HepG2 (cell line): ENCODE data around the gene KLF16. TPM values are rescaled to one million over a fixed set of nuclear protein-coding genes. Genes with fewer than 3 reads are reported as not detected.

ENCODE experiments used
- ATF3 ChIP-seq: sonication (generic); formaldehyde crosslinking; IDR thresholded peaks from 2 replicates; pipeline ENCODE4 v1.4.0; 2020; ENCODE audit warnings: missing genetic modification reagents
- ATRX ChIP-seq: sonication (generic); formaldehyde crosslinking; IDR thresholded peaks from 2 replicates; pipeline ENCODE4 v1.4.0; 2020; ENCODE audit warnings: missing genetic modification reagents, borderline replicate concordance
- BATF2 ChIP-seq: sonication (generic); formaldehyde crosslinking; IDR thresholded peaks from 2 replicates; pipeline ENCODE4 v1.8.0; 2022; ENCODE audit warnings: mild to moderate bottlenecking, missing genetic modification reagents, moderate library complexity
- CBX2 ChIP-seq, 2 experiments: fragments of 200-600 bp in 1 of 2; sonication (generic); formaldehyde crosslinking in 1 of 2; IDR thresholded peaks; 2 replicates each; pipeline versions ENCODE4 v1.7.0 to v1.8.1; 2018 to 2022; ENCODE audit warnings: low read depth in 2 of 2, low read length in 1 of 2, mild to moderate bottlenecking in 1 of 2, missing genetic modification reagents in 1 of 2
- CC2D1A ChIP-seq: sonication (generic); formaldehyde crosslinking; IDR thresholded peaks from 2 replicates; pipeline ENCODE4 v1.8.1; 2023; ENCODE audit warnings: mild to moderate bottlenecking, missing genetic modification reagents
- CHCHD3 ChIP-seq: sonication (generic); formaldehyde crosslinking; IDR thresholded peaks from 2 replicates; pipeline ENCODE4 v1.8.0; 2022; ENCODE audit warnings: mild to moderate bottlenecking, missing genetic modification reagents, moderate library complexity
- HNF1A ChIP-seq, 2 experiments: sonication (generic) in 1 of 2; formaldehyde crosslinking in 1 of 2; IDR thresholded peaks; 2 replicates each; pipeline versions ENCODE4 v1.4.0 to v1.6.1; 2016 to 2020; ENCODE audit warnings: borderline replicate concordance in 1 of 2, low read depth in 1 of 2, mild to moderate bottlenecking in 1 of 2, missing genetic modification reagents in 1 of 2
- MEF2D ChIP-seq: sonication (generic); formaldehyde crosslinking; IDR thresholded peaks from 2 replicates; pipeline ENCODE4 v1.5.1; 2020; ENCODE audit warnings: mild to moderate bottlenecking, missing genetic modification reagents
- MXI1 ChIP-seq: IDR thresholded peaks from 3 replicates; pipeline ENCODE4 v1.6.1; 2012; ENCODE audit warnings: low read depth, low read length, inconsistent platforms, borderline replicate concordance
- PLRG1 ChIP-seq: fragments of 450-650 bp; conservative IDR thresholded peaks from 2 replicates; pipeline ENCODE4 v1.6.1; 2016
- SNAPC4 ChIP-seq: sonication (generic); formaldehyde crosslinking; IDR thresholded peaks from 2 replicates; pipeline ENCODE4 v1.4.0; 2020; ENCODE audit warnings: mild to moderate bottlenecking, missing genetic modification reagents
- TBX3 ChIP-seq: fragments of 450-650 bp; IDR thresholded peaks from 2 replicates; pipeline ENCODE4 v1.6.1; 2017; ENCODE audit warnings: antibody characterized with exemption, mild to moderate bottlenecking, inconsistent platforms, borderline replicate concordance
- TCF12 ChIP-seq, 2 experiments: fragments of 450-650 bp in 1 of 2; sonication (generic) in 1 of 2; formaldehyde crosslinking in 1 of 2; IDR thresholded peaks; 2 replicates each; pipeline versions ENCODE4 v1.6.1 to v1.8.0; 2017 to 2022; ENCODE audit warnings: antibody characterized with exemption in 1 of 2, mild to moderate bottlenecking in 1 of 2, missing genetic modification reagents in 1 of 2, moderate library complexity in 1 of 2
- ZNF263 ChIP-seq: sonication (generic); formaldehyde crosslinking; IDR thresholded peaks from 2 replicates; pipeline ENCODE4 v1.4.0; 2020; ENCODE audit warnings: missing genetic modification reagents
- ZNF549 ChIP-seq: sonication (generic); formaldehyde crosslinking; IDR thresholded peaks from 2 replicates; pipeline ENCODE4 v1.5.0; 2020; ENCODE audit warnings: missing genetic modification reagents
- ZNF614 ChIP-seq: IDR thresholded peaks from 2 replicates; pipeline ENCODE4 v1.6.1; 2018; ENCODE audit warnings: missing biosample characterization, missing genetic modification reagents, inconsistent platforms, borderline replicate concordance
- ZNF616 ChIP-seq: sonication (generic); formaldehyde crosslinking; IDR thresholded peaks from 2 replicates; pipeline ENCODE4 v1.5.0; 2020; ENCODE audit warnings: low read depth, mild to moderate bottlenecking, missing genetic modification reagents
- ZNF674 ChIP-seq: sonication (generic); formaldehyde crosslinking; IDR thresholded peaks from 2 replicates; pipeline ENCODE4 v1.5.0; 2020; ENCODE audit warnings: low read depth, mild to moderate bottlenecking, missing genetic modification reagents
- polyA plus RNA-seq, 8 experiments: library from polyadenylated mRNA; depleted of rRNA in 3 of 8; stranded (reverse) in 7 of 8; unstranded in 1 of 8; fragments of >200 nt; fragmentation: Illumina TruSeq in 4 of 8; extraction: Trizol in 4 of 8; gene quantifications; 2 replicates each; pipeline versions ENCODE4 v1.2.1 to v1.2.3, GENCODE V29; 2011 to 2016; ENCODE audit warnings: low read depth in 4 of 8, missing spikeins in 1 of 8, mixed read lengths in 1 of 8; ENCODE audit not compliant: insufficient read depth in 1 of 8
- total RNA-seq, 5 experiments: library from RNA; depleted of rRNA; stranded (reverse); fragments of >200 nt; fragmentation: Illumina TruSeq; extraction: Trizol; gene quantifications; 2 replicates each; pipeline ENCODE4 v1.2.3, GENCODE V29; 2016; ENCODE audit warnings: low read depth in 1 of 5

Gene KLF16
- total and polyA plus RNA-seq, 2 of the 13 experiments (the other 11 are each of a cell fraction or from before 2014, with no cell fraction given): 3.5 to 6.7 TPM

GRCh38 chr19:1905110-1905862 lies 41.9 kb upstream of the KLF16 start, which contains the start of the genes ADAT3 and SCAMP4 (continued):
- TF ChIP-seq ATF3 (no peak; the same call in 1 of the 2 replicates), ZNF616 (0 out of 2 replicates have a peak, but pooled peaks have one; percentile 3), ZNF614 (CRISPR knock-in tag) (peak; percentile 64; the same call in 1 of the 2 replicates), CC2D1A (CRISPR knock-in tag) (no peak), ZNF263 (peak; percentile 61; the same call in 1 of the 2 replicates), ATRX (no peak), TCF12 (IDR thresholded peaks at IDR 0.05) (no peak), TCF12 (CRISPR knock-in tag; IDR thresholded peaks at IDR 0.05) (no peak), MEF2D (CRISPR knock-in tag) (no peak), ZNF549 (no peak), SNAPC4 (CRISPR knock-in tag) (no peak), CHCHD3 (CRISPR knock-in tag) (no peak), HNF1A (IDR thresholded peaks at IDR 0.05; ENCODE audit: low read depth) (no peak), HNF1A (CRISPR knock-in tag; IDR thresholded peaks at IDR 0.05; ENCODE audit: borderline replicate concordance) (no peak), BATF2 (CRISPR knock-in tag) (no peak), PLRG1 (no peak), TBX3 (peak; percentile 49; the same call in 1 of the 2 replicates), MXI1 (peak; percentile 64; the same call in 1 of the 3 replicates), ZNF674 (CRISPR knock-in tag) (no peak), CBX2 (IDR thresholded peaks at IDR 0.05; ENCODE audit: low read depth, low read length) (no peak), CBX2 (CRISPR knock-in tag; IDR thresholded peaks at IDR 0.05; ENCODE audit: low read depth) (no peak)
